HepG2 (cell line): ENCODE measurements around the gene CST3. TPM values are rescaled to one million over a fixed set of nuclear protein-coding genes. Genes with fewer than 3 reads are reported as not detected.

Experiments used
- ETV6 ChIP-seq: sonication (generic); formaldehyde crosslinking; conservative IDR thresholded peaks from 2 replicates; pipeline ENCODE4 v1.4.0; 2020; ENCODE audit warnings: missing genetic modification reagents
- ISX ChIP-seq: sonication (generic); formaldehyde crosslinking; conservative IDR thresholded peaks from 2 replicates; pipeline ENCODE4 v1.5.0; 2020; ENCODE audit warnings: missing genetic modification reagents
- KMT2A ChIP-seq: sonication (generic); formaldehyde crosslinking; IDR thresholded peaks from 2 replicates; pipeline ENCODE4 v1.4.0; 2020; ENCODE audit warnings: missing genetic modification reagents
- MTA3 ChIP-seq: sonication (generic); formaldehyde crosslinking; IDR thresholded peaks from 2 replicates; pipeline ENCODE4 v1.4.0; 2020; ENCODE audit warnings: missing genetic modification reagents
- SETDB1 ChIP-seq: sonication (generic); formaldehyde crosslinking; IDR thresholded peaks from 2 replicates; pipeline ENCODE4 v1.5.1; 2020; ENCODE audit warnings: missing genetic modification reagents, mild to moderate bottlenecking, borderline replicate concordance
- TSC22D2 ChIP-seq: sonication (generic); formaldehyde crosslinking; IDR thresholded peaks from 2 replicates; pipeline ENCODE4 v1.5.1; 2020; ENCODE audit warnings: missing genetic modification reagents, mild to moderate bottlenecking, borderline replicate concordance
- ZNF296 ChIP-seq: sonication (generic); formaldehyde crosslinking; conservative IDR thresholded peaks from 2 replicates; pipeline ENCODE4 v1.5.0; 2020; ENCODE audit warnings: mild to moderate bottlenecking, missing genetic modification reagents
- ZNF329 ChIP-seq: sonication (generic); formaldehyde crosslinking; IDR thresholded peaks from 2 replicates; pipeline ENCODE4 v1.9.0; 2021; ENCODE audit warnings: low read depth, mild to moderate bottlenecking, missing genetic modification reagents
- ZNF34 ChIP-seq: sonication (generic); formaldehyde crosslinking; IDR thresholded peaks from 2 replicates; pipeline ENCODE4 v1.4.0; 2020; ENCODE audit warnings: mild to moderate bottlenecking, missing genetic modification reagents, borderline replicate concordance
- ZNF441 ChIP-seq: sonication (generic); formaldehyde crosslinking; IDR thresholded peaks from 2 replicates; pipeline ENCODE4 v1.7.0; 2021; ENCODE audit warnings: missing genetic modification reagents, borderline replicate concordance
- ZNF530 ChIP-seq: sonication (generic); formaldehyde crosslinking; IDR thresholded peaks from 2 replicates; pipeline ENCODE4 v1.5.0; 2020; ENCODE audit warnings: low read depth, mild to moderate bottlenecking, missing genetic modification reagents
- ZNF672 ChIP-seq: sonication (generic); formaldehyde crosslinking; IDR thresholded peaks from 2 replicates; pipeline ENCODE4 v1.8.1; 2022; ENCODE audit warnings: missing genetic modification reagents
- ZNF75D ChIP-seq: sonication (generic); formaldehyde crosslinking; IDR thresholded peaks from 2 replicates; pipeline ENCODE4 v1.8.1; 2023; ENCODE audit warnings: missing genetic modification reagents, mild to moderate bottlenecking, borderline replicate concordance
- ZSCAN30 ChIP-seq: sonication (generic); formaldehyde crosslinking; IDR thresholded peaks from 2 replicates; pipeline ENCODE4 v1.5.0; 2020; ENCODE audit warnings: mild to moderate bottlenecking, missing genetic modification reagents
- polyA plus RNA-seq, 8 experiments: library from polyadenylated mRNA; depleted of rRNA in 3 of 8; stranded (reverse) in 7 of 8; unstranded in 1 of 8; fragments of >200 nt; fragmentation: Illumina TruSeq in 4 of 8; extraction: Trizol in 4 of 8; gene quantifications; 2 replicates each; pipeline versions ENCODE4 v1.2.1 to v1.2.3, GENCODE V29; 2011 to 2016; ENCODE audit warnings: low read depth in 4 of 8, missing spikeins in 1 of 8, mixed read lengths in 1 of 8; ENCODE audit not compliant: insufficient read depth in 1 of 8
- total RNA-seq, 5 experiments: library from RNA; depleted of rRNA; stranded (reverse); fragments of >200 nt; fragmentation: Illumina TruSeq; extraction: Trizol; gene quantifications; 2 replicates each; pipeline ENCODE4 v1.2.3, GENCODE V29; 2016; ENCODE audit warnings: low read depth in 1 of 5
- TF ChIP-seq, protein P1 (sequence below): sonication (generic); formaldehyde crosslinking; IDR thresholded peaks from 2 replicates; pipeline ENCODE4 v1.4.0; 2020; ENCODE audit warnings: missing genetic modification reagents, borderline replicate concordance
- TF ChIP-seq, protein P2 (sequence below): sonication (generic); formaldehyde crosslinking; IDR thresholded peaks from 2 replicates; pipeline ENCODE4 v1.8.0; 2022; ENCODE audit warnings: missing genetic modification reagents, mild to moderate bottlenecking, moderate library complexity, borderline replicate concordance
- TF ChIP-seq, protein P3 (sequence below): sonication (generic); formaldehyde crosslinking; IDR thresholded peaks from 2 replicates; pipeline ENCODE4 v1.4.0; 2020; ENCODE audit warnings: mild to moderate bottlenecking, missing genetic modification reagents
- TF ChIP-seq, protein P4 (sequence below): IDR thresholded peaks from 2 replicates; pipeline ENCODE4 v1.6.1; 2018; ENCODE audit warnings: missing genetic modification reagents
- TF ChIP-seq, protein P5 (sequence below): IDR thresholded peaks from 2 replicates; pipeline ENCODE4 v1.6.1; 2016; ENCODE audit warnings: control low read depth
- TF ChIP-seq, protein P6 (sequence below): sonication (generic); formaldehyde crosslinking; IDR thresholded peaks from 2 replicates; pipeline ENCODE4 v1.8.1; 2023; ENCODE audit warnings: mild to moderate bottlenecking, missing genetic modification reagents

The CST3 gene
- total and polyA plus RNA-seq, 2 of the 13 experiments (the other 11 are each of a cell fraction or from before 2014, with no cell fraction given): 690 to 1,005 TPM

DNA sequence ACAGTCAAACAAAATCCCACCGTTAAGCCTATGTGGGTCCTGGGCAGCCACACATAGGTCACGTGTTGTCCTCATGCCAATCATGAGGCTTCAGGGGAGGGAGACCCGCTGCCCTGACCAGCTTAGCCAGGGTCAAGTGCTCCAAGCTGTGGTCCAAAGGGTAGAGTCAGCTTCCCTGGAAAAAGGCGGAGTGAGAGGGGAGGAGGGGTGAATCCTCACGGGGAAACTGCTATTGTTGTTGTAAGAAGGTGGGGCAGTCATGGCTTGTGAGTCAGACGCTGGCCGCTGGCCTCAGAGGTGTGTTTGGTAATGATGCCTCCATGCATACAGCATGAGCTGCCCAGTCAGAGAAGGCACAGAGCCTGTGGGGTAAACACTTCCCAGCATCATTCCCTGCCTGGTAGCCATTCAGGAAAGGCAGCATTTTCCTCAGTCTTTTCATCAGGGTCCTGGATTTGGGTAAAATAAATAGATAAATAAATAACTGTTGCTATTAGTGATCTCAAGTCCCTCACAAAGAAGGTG lies 8.7 kb downstream of the CST3 start (continued):
- no peak for TF ChIP-seq ZNF530 (CRISPR knock-in tag)
- TF ChIP-seq, protein P1, sequence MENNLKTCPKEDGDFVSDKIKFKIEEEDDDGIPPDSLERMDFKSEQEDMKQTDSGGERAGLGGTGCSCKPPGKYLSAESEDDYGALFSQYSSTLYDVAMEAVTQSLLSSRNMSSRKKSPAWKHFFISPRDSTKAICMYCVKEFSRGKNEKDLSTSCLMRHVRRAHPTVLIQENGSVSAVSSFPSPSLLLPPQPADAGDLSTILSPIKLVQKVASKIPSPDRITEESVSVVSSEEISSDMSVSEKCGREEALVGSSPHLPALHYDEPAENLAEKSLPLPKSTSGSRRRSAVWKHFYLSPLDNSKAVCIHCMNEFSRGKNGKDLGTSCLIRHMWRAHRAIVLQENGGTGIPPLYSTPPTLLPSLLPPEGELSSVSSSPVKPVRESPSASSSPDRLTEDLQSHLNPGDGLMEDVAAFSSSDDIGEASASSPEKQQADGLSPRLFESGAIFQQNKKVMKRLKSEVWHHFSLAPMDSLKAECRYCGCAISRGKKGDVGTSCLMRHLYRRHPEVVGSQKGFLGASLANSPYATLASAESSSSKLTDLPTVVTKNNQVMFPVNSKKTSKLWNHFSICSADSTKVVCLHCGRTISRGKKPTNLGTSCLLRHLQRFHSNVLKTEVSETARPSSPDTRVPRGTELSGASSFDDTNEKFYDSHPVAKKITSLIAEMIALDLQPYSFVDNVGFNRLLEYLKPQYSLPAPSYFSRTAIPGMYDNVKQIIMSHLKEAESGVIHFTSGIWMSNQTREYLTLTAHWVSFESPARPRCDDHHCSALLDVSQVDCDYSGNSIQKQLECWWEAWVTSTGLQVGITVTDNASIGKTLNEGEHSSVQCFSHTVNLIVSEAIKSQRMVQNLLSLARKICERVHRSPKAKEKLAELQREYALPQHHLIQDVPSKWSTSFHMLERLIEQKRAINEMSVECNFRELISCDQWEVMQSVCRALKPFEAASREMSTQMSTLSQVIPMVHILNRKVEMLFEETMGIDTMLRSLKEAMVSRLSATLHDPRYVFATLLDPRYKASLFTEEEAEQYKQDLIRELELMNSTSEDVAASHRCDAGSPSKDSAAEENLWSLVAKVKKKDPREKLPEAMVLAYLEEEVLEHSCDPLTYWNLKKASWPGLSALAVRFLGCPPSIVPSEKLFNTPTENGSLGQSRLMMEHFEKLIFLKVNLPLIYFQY (CRISPR knock-in tag): peak; percentile 45; the same call in 1 of the 2 replicates
- no peak for TF ChIP-seq ZSCAN30 (CRISPR knock-in tag)
- TF ChIP-seq, protein P2, sequence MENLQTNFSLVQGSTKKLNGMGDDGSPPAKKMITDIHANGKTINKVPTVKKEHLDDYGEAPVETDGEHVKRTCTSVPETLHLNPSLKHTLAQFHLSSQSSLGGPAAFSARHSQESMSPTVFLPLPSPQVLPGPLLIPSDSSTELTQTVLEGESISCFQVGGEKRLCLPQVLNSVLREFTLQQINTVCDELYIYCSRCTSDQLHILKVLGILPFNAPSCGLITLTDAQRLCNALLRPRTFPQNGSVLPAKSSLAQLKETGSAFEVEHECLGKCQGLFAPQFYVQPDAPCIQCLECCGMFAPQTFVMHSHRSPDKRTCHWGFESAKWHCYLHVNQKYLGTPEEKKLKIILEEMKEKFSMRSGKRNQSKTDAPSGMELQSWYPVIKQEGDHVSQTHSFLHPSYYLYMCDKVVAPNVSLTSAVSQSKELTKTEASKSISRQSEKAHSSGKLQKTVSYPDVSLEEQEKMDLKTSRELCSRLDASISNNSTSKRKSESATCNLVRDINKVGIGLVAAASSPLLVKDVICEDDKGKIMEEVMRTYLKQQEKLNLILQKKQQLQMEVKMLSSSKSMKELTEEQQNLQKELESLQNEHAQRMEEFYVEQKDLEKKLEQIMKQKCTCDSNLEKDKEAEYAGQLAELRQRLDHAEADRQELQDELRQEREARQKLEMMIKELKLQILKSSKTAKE: peak; percentile 81; the same call in 1 of the 2 replicates
- TF ChIP-seq SETDB1 (CRISPR knock-in tag): no peak; the same call in 1 of the 2 replicates
- TF ChIP-seq ETV6 (CRISPR knock-in tag): 0 out of 2 replicates have a peak, but pooled peaks have one; percentile 33
- TF ChIP-seq ISX (CRISPR knock-in tag): no peak
- 0 out of 2 replicates have a peak, but pooled peaks have one; percentile 10 for TF ChIP-seq ZNF329
- TF ChIP-seq, protein P3, sequence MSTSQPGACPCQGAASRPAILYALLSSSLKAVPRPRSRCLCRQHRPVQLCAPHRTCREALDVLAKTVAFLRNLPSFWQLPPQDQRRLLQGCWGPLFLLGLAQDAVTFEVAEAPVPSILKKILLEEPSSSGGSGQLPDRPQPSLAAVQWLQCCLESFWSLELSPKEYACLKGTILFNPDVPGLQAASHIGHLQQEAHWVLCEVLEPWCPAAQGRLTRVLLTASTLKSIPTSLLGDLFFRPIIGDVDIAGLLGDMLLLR: peak; percentile 79
- TF ChIP-seq MTA3 (CRISPR knock-in tag): no peak
- no peak for TF ChIP-seq KMT2A
- TF ChIP-seq ZNF34: no peak
- TF ChIP-seq ZNF296 (CRISPR knock-in tag): 0 out of 2 replicates have a peak, but pooled peaks have one; percentile 83
- TF ChIP-seq ZNF75D (CRISPR knock-in tag): no peak
- TF ChIP-seq, protein P4, sequence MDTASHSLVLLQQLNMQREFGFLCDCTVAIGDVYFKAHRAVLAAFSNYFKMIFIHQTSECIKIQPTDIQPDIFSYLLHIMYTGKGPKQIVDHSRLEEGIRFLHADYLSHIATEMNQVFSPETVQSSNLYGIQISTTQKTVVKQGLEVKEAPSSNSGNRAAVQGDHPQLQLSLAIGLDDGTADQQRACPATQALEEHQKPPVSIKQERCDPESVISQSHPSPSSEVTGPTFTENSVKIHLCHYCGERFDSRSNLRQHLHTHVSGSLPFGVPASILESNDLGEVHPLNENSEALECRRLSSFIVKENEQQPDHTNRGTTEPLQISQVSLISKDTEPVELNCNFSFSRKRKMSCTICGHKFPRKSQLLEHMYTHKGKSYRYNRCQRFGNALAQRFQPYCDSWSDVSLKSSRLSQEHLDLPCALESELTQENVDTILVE (CRISPR knock-in tag): peak; percentile 61; the same call in 1 of the 2 replicates
- TF ChIP-seq, protein P5, sequence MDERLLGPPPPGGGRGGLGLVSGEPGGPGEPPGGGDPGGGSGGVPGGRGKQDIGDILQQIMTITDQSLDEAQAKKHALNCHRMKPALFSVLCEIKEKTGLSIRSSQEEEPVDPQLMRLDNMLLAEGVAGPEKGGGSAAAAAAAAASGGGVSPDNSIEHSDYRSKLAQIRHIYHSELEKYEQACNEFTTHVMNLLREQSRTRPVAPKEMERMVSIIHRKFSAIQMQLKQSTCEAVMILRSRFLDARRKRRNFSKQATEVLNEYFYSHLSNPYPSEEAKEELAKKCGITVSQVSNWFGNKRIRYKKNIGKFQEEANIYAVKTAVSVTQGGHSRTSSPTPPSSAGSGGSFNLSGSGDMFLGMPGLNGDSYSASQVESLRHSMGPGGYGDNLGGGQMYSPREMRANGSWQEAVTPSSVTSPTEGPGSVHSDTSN: peak; percentile 82
- no peak for TF ChIP-seq ZNF672
- TF ChIP-seq, protein P6, sequence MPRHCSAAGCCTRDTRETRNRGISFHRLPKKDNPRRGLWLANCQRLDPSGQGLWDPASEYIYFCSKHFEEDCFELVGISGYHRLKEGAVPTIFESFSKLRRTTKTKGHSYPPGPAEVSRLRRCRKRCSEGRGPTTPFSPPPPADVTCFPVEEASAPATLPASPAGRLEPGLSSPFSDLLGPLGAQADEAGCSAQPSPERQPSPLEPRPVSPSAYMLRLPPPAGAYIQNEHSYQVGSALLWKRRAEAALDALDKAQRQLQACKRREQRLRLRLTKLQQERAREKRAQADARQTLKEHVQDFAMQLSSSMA (CRISPR knock-in tag): no peak
- no peak; the same call in 1 of the 2 replicates for TF ChIP-seq TSC22D2 (CRISPR knock-in tag)
- peak; percentile 91 for TF ChIP-seq ZNF441 (CRISPR knock-in tag)
